AG04450 (cell line): ENCODE measurements around the gene ROCK2. TPM values are rescaled to one million over a fixed set of nuclear protein-coding genes. Genes with fewer than 3 reads are reported as not detected.
"Not testable (repeated sequence)": the region's sequence is repeated elsewhere in the genome, so short reads cannot be mapped to it uniquely, and the experiment has no call there.

Experiments used
- CTCF ChIA-PET: fragments of 300-600, 350-600 bp; formaldehyde crosslinking; extraction: SDS; loops from one replicate; lab custom pipeline; 2022; ENCODE audit warnings: antibody characterized with exemption, inconsistent platforms; lab: Charles Lee
- POLR2A ChIA-PET: fragments of 350-600 bp; formaldehyde crosslinking; extraction: SDS; loops from one replicate; lab custom pipeline; 2021; ENCODE audit warnings: antibody characterized with exemption, inconsistent platforms; lab: Yijun Ruan, JAX
- DNase-seq: peaks from one replicate; pipeline ENCODE4 v3.0.0-alpha.2; 2011; ENCODE audit warnings: low read depth, low spot score
- H3K27ac ChIP-seq: one replicate; pipeline ENCODE4 v1.5.1; 2012; ENCODE audit warnings: low read depth, low read length, control low read depth
- H3K27me3 ChIP-seq: one replicate; pipeline ENCODE4 v1.6.0; 2012; ENCODE audit warnings: low read length; ENCODE audit not compliant: control insufficient read depth, insufficient read depth
- H3K4me3 ChIP-seq: 2 replicates; pipeline ENCODE4 v1.5.1; 2011; ENCODE audit warnings: mild to moderate bottlenecking, low read depth, low read length, control low read depth
- H3K9me3 ChIP-seq: 2 replicates; pipeline ENCODE4 v1.5.1; 2012; ENCODE audit warnings: low read length; ENCODE audit not compliant: control insufficient read depth, insufficient read depth
- CTCF ChIP-seq: IDR thresholded peaks from 2 replicates; pipeline ENCODE4 v1.5.1; 2011; ENCODE audit warnings: low read depth, low read length, control low read depth, inconsistent platforms
- polyA plus RNA-seq: library from polyadenylated mRNA; depleted of rRNA; stranded (reverse); fragments of >200 nt; gene quantifications from 2 replicates; pipeline ENCODE4 v1.2.3, GENCODE V29; 2011

Gene ROCK2
- polyA plus RNA-seq, 1 experiment: 28.2 TPM

GRCh38 chr2:11169333-11169732 lies 175.1 kb downstream of the ROCK2 start:
- CTCF ChIA-PET: interaction anchor here (1.0 kb wide), 1 partner anchor 15 kb away, joined by 3 read pairs; no protein-coding TSS in a partner anchor
- no peak for DNase-seq
- no peaks in the 10 kb centered on the region for H3K9me3 ChIP-seq
- H3K27me3 ChIP-seq: no peaks in the 10 kb centered on the region
- no peak for TF ChIP-seq CTCF
- POLR2A ChIA-PET: interaction anchor here (0.8 to 1.0 kb wide), 2 partner anchors 10 to 176 kb away, joined by 3 to 4 read pairs; no protein-coding TSS in a partner anchor
- no peak overlapping the region for H3K4me3 ChIP-seq
- no peak overlapping the region for H3K27ac ChIP-seq

- no peak for TF ChIP-seq CTCF
- no peaks in the 10 kb centered on the region for H3K27me3 ChIP-seq
- CTCF ChIA-PET: interaction anchor here (1.0 kb wide), 1 partner anchor 16 kb away, joined by 3 read pairs; no protein-coding TSS in a partner anchor
- DNase-seq: no peak
- POLR2A ChIA-PET: no interaction called here
- H3K9me3 ChIP-seq: no peaks in the 10 kb centered on the region
- no peak overlapping the region for H3K27ac ChIP-seq
- no peak overlapping the region for H3K4me3 ChIP-seq
These were observed 175.9 kb downstream of the ROCK2 start for GRCh38 chr2:11168488-11168887.

GRCh38 chr2:11166476-11166875 lies 178.0 kb downstream of the ROCK2 start:
- POLR2A ChIA-PET: no interaction called here
- H3K9me3 ChIP-seq: no peaks in the 10 kb centered on the region
- H3K27me3 ChIP-seq: no peaks in the 10 kb centered on the region
- no peak for TF ChIP-seq CTCF
- no peak for DNase-seq
- no peak overlapping the region for H3K27ac ChIP-seq
- no peak overlapping the region for H3K4me3 ChIP-seq
- CTCF ChIA-PET: no interaction called here

- H3K9me3 ChIP-seq, H3K27me3 ChIP-seq, POLR2A ChIA-PET, CTCF ChIA-PET, DNase-seq, H3K27ac ChIP-seq, H3K4me3 ChIP-seq: not testable (repeated sequence)
These were observed 179.4 kb downstream of the ROCK2 start for GRCh38 chr2:11165046-11165445.

GRCh38 chr2:11163439-11164317 lies 180.8 kb downstream of the ROCK2 start:
- TF ChIP-seq CTCF: no peak

More at GRCh38 chr2:11163439-11164317, 180.8 kb downstream of the ROCK2 start:
- ChIA-PET POLR2A (interaction anchor here (0.5 to 0.6 kb wide), 2 partner anchors 29 to 279 kb away, joined by 3 to 4 read pairs; no protein-coding TSS in a partner anchor), CTCF (interaction anchor here (1.0 to 1.5 kb wide), 2 partner anchors 32 to 331 kb away, joined by 3 to 6 read pairs; no protein-coding TSS in a partner anchor)
- DNase-seq: no peak
- Histone ChIP-seq H3K4me3 (no peak overlapping the region), H3K9me3 (no peaks in the 10 kb centered on the region; the same call in 1 of the 2 replicates), H3K27ac (no peak overlapping the region), H3K27me3 (no peaks in the 10 kb centered on the region)
